Suppressor macrophage (primary cell): ENCODE results near the gene TCEA3.

Experiments
- DNase-seq, 4 experiments: peaks; one replicate each; pipeline ENCODE4 v3.0.0-alpha.2; 2020 to 2022
- total RNA-seq, 17 experiments: gene quantifications; one replicate each; lab custom pipeline; 2026; ENCODE audit warnings: mixed read lengths in 6 of 17, inconsistent platforms in 3 of 17; lab: John Stamatoyannopoulos, UW

The TCEA3 gene
- 0 to 2.0 (median 0.03) reads per million in 17 experiments for total RNA-seq

GRCh38 chr1:23424293-23425192 is at the start of gene TCEA3:
TSS of gene TCEA3 (minus strand) at chr1:23424748. CDS start at chr1:23424633, 115 bp downstream.
- peak in 2 of 4 experiments; percentile 30 to 31 for DNase-seq

- no peak for DNase-seq
Observed at GRCh38 chr1:23473037-23473800, 48.7 kb upstream of the TCEA3 start.

- DNase-seq: no peak
Observed at GRCh38 chr1:23472351-23473036, 47.9 kb upstream of the TCEA3 start.

- no peak for DNase-seq
Observed at GRCh38 chr1:23471473-23472075, 47.0 kb upstream of the TCEA3 start.

GRCh38 chr1:23470282-23471070 is 45.9 kb upstream of the TCEA3 start:
- DNase-seq: no peak

GRCh38 chr1:23469372-23469982 is 44.9 kb upstream of the TCEA3 start:
- DNase-seq: no peak

GRCh38 chr1:23466423-23466989 is 42.0 kb upstream of the TCEA3 start:
- DNase-seq: no peak

GRCh38 chr1:23463286-23463685 is 38.7 kb upstream of the TCEA3 start:
- no peak for DNase-seq

- DNase-seq: no peak
Observed at GRCh38 chr1:23462766-23463165, 38.2 kb upstream of the TCEA3 start.

GRCh38 chr1:23461050-23461449 is 36.5 kb upstream of the TCEA3 start:
- DNase-seq: no peak

- DNase-seq: no peak
Observed at GRCh38 chr1:23460519-23460918, 36.0 kb upstream of the TCEA3 start.

GRCh38 chr1:23459338-23459757 is 34.8 kb upstream of the TCEA3 start:
- DNase-seq: no peak

- no peak for DNase-seq
Observed at GRCh38 chr1:23456226-23456625, 31.7 kb upstream of the TCEA3 start.

- no peak for DNase-seq
Observed at GRCh38 chr1:23453455-23454000, 29.0 kb upstream of the TCEA3 start.

GRCh38 chr1:23452011-23452411 is 27.5 kb upstream of the TCEA3 start:
- DNase-seq: no peak

GRCh38 chr1:23451441-23451840 is 26.9 kb upstream of the TCEA3 start:
- no peak for DNase-seq

- no peak for DNase-seq
Observed at GRCh38 chr1:23450894-23451293, 26.3 kb upstream of the TCEA3 start.

- no peak for DNase-seq
Observed at GRCh38 chr1:23449958-23450357, 25.4 kb upstream of the TCEA3 start.

GRCh38 chr1:23449306-23449705 is 24.8 kb upstream of the TCEA3 start:
- DNase-seq: no peak

GRCh38 chr1:23448846-23449245 is 24.3 kb upstream of the TCEA3 start:
- DNase-seq: no peak
